Measurements from ENCODE around the gene PPARA.

Gene PPARA

DNA sequence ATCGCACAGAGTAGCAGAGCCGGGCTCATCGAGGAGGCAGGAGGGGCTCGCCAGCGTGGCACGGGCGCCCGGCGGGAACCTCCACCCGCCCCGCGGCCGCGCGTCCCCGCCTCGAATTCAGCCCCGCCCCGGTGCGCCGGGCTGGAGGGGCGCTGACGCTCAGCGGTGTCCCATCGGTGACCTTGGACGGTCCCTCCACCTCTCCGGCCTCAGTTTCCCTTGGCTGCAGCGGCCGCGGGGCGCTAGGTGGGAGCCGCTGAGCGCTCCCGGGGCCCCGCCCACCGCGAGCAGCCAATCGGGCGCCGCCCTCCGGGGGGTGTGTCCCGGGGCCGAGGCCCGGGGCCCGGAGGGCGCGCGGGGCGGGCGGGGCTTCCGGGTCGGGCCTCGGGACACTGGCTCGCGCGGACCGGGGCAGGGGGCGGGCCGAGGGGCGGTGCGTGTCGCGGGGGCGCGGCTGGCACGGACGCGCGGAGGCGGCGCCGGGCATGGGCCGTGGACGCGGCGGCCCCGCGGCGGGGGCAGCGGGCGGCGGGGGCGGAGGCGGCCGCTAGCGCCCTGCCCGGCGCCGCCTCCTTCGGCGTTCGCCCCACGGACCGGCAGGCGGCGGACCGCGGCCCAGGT is at the start of gene PPARA:
Gene PPARA, plus strand, starts transcription at position 493 of the 621 bp plus-strand sequence. CDS start 47,858 bp downstream, outside the sequence.
- peak; percentile 52 for DNase-seq

DNA sequence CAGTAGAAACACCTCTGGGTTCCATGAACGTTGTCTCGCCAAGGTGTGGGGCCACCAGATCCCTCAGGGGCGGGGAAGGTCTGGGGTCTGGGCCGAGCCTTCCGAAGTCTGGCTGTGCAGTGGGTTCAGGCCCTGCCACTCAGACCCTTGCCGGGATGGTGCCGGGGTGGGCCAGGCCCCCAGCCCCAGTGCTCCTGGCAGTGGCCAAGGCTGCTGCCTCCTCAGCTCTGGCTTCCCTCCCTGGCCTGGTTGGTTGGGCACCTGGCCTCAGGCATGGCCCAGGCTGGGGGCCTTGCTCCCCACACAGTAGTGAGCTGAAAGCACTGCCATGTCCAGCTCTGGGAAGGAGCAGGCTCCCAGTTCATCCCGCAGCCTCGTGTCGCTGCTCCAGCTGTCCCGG is 48.2 kb upstream of the PPARA start:
- no peak for DNase-seq

DNA sequence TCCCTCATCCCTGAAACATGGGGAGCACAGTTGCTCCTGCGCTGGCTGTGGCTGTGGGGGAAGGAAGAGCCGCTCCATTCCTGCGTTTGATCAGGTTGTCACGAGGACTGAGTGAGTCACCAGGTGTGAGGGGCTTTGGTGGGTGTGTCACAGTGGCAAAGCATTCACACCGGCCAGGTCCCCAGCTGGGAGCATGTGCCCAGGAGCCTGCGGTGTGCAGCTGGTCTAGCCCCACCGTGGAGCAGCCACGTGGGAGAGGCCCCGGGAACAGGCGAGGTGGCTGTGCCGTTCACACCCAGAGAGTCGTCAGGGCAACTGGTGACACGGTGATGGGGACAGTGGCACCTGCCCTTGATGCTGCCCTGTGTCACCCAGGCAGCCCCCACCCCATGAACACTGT is 47.6 kb upstream of the PPARA start:
- DNase-seq, result no peak

DNA sequence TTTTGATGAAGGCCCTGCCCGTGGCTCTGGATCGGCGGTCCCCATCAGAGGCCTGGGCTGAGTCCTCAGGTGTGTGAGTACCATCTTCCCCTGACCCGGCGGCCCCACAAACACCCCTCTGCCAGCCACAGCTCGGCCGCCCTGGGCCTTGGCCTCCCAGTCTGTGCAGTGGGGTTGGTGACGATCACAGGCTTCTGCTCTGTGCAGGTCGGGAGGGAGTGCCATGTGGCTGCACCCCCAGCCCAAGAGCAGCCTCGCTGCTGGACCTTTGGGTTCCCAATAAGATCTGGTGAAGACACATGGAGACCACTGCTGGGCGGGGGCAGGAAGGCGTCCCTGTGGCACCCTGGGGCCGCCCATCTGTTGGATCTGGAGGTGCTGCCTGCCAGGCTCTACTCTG is 47.1 kb upstream of the PPARA start:
- no peak for DNase-seq

DNA sequence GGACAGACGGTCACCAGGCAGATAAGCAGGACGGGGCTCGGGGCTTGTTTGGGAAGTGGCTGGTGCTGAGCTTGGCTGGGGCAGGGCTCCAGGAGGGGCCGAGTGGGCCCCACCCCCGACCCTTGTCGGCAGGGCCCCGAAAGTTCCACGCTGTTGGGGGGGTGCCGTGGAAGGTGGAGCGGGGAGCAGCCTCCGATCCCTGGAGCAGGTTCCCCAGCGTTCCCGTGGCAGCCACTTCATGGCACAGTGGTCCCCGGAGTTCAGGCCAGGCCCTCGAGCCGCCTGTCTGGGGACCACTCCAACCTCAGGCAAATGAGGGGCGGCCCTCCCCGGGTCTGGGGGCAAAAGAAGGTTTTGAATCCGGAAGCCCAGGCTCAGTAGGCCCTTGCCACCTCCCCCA is 46.7 kb upstream of the PPARA start:
- DNase-seq, result no peak

DNA sequence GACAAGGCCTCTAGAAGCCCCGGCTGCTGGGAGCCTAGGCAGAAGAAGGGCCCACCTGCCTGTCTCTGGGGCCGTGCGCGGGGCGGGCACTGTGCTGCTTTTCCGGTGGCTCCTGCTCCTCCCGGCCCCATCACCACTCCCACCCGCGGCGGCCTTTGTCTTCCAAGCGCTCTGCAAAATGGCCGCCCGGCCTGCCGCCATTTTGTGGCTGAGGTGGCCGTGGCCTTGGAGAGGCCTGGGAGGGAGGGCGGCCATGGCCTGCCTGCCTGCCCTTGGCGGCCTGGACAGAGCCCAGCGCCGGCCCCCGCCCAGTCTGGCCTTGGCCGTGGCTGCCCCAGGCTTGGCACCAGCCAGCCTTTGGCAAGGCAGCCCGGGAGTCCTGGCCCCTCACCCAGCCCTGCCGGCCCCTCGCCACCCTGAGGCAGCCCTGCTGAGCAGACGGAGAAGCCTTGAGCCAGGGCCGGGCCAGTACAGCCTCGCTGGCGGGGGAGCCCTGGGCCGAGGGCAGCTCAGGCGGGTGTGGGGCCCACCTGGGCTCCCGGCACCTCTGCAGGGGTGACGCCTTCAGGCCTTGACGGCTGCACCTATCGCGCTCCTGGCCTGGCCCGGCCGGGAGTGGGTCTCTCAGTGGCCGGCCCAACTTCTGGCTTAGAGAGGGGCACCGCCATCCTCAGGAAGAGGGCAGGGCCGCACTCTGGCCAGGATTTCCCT is 46.0 kb upstream of the PPARA start:
- DNase-seq, result no peak

DNA sequence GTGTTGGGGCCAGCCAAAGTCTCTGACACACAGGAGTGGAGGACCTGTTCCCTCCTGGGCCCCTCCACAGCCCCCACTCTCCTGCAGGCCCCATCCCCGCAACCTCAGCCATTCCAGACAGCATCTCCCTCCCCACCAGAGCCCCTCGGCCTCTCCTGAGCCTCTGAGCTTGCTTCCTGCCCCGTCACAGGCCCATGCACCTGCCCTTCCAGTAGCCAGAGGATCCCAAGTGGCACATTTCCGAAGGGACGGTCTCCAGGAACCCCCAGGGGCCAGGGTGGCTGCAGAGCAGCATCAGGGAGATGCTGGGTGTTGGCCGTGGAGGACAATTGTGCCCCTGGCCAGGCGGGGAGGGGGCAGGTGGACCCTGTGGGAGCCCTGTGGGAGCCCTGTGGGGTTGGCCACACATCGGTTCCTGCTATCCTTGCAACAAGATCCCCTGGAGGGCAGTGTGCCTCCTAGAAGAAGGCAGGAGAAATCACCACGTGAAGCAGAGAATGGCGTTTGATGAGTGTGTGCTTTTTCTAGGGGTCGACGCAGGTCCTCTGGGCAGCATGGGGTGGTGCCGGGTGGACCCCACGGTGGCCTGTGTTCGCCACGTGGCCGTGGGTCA is 45.3 kb upstream of the PPARA start:
- no peak for DNase-seq

DNA sequence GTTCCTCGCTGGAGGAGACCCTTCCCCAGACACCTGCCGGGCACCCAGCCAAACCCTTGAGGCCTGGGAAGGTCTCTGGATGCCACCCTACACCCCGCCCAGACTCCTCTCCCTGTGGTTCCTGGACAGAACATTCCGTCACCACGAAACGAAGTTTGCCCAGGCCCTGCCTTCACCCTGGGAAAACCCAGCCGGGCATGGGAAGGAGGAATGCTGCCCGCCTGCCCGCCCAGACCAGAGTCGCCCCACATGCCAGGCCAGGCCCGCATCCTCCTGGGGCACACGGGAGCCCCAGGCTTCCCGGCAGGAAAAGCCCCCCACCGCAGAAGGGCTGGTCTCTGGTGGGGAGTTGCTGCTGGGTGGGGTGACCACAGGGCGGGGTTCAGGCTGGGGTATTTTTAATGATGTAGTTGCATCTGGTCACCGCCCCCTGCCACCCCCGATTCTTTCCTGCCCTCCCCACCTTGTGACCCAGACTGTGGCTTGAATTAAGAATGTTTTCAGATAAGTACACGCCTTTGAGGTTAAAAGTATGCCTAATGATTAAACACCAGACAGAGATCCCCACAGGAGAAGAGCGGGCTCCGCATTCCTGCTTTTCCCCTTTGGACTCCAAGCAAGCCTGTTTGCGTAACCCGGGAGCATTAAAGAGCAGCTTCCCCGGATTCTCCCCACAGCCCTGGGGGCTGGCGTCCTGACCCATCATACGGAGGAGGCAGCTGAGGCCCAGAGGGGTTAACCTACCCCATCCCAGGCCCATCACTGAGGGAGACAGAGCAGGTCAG is 44.6 kb upstream of the PPARA start:
- no peak for DNase-seq

DNA sequence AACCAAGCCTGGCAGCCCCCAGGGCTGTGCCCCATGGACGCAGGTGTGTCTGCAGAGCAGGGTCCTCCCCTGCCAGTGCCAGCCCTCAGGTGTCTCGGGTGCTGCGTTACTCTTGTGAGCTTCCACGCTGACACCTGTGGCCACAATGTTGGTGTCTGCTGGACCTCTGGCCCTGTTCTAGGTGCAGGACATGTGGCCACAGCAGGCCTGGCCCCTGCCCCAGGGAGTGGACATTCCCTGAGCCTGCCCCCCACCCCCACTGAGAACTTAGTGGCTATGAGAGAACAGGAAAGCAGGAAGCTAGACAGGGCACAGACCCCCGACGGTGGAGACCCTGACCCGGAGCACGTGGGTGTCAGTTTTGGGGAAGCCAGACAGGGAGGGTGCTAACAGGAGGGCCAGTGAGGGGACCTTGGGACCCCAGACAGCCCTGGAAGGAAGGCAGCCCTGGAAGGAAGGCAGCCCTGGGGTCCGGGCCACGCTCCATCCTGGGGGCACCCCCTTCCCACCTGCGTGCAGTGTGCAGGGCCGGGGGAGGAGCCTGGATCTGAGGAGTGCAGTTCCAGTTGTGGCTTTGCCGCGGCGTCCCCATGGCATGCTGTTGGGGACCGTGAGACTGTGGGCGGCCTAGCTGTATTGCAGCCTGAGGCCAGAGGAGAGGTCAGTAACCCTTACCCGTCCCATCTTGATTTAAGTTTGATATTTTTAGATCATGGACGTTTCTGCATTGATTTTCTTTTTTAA is 43.9 kb upstream of the PPARA start:
- no peak for DNase-seq

DNA sequence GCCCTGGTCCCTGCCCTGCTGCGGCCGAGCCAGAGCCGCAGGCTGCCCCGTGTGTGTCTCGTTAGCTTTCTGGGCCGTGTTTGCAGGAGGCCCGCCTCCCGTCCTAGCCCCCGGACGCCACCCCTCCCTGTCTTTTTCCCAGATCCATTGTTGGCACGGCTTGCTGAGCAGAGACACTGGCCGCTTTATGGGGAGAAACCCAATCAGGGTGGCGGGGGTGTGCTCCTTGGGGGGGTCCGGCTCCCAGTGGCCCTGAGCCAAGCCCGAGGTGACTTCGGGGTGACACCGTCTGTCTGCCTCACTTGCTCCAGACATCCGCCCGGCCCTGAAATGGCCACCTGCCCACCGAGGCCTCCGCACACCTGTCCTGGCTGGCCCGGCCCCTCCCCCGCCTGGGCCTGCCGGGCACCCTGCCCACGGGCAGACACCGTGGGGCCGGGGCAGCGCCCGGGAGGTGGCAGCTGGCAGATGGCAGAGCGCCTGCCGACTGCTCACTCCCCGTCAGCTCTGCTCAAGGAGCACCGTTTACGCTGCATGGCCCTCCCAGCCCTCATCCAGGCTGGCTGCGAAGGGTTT is 43.1 kb upstream of the PPARA start:
- DNase-seq, result no peak

DNA sequence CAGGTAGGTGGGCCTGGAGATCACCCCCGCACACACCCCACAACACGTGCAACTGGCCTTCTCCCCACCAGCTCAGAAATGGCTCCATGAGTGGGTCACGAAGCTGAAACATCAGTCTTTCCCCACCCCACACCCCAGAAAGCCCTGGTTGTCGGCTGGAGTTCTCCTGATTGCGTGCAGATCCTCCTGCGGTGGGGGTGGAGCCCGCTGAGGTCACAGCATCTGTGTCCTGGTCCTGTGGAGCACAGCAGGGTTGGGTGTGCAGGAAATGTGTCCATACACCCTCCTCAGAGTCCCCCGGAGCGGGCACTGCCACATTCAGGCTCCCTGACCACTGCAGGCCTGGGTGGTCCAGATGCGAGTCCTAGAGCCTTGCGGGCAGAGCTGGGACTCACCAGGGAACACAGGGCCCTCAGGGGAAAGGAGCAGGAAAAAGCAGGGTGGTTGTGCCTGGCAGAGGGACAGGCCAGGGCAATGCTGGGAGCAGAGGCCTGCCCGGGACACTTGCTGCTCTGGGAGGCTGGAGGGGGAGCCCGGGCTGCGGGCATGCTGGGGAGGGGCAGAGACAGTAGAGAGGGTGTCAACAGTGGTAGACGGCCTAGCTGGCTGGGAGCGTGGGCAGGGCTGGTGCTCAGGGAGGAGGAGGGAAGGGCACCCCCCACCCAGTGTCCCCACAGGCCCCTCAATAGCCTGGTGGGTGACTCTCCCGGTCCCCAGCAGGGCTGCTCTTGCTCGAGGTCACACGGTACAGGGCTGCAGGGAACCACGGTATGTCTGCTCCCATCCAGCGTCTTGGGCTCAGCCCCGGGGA is 42.4 kb upstream of the PPARA start:
- DNase-seq, result no peak

DNA sequence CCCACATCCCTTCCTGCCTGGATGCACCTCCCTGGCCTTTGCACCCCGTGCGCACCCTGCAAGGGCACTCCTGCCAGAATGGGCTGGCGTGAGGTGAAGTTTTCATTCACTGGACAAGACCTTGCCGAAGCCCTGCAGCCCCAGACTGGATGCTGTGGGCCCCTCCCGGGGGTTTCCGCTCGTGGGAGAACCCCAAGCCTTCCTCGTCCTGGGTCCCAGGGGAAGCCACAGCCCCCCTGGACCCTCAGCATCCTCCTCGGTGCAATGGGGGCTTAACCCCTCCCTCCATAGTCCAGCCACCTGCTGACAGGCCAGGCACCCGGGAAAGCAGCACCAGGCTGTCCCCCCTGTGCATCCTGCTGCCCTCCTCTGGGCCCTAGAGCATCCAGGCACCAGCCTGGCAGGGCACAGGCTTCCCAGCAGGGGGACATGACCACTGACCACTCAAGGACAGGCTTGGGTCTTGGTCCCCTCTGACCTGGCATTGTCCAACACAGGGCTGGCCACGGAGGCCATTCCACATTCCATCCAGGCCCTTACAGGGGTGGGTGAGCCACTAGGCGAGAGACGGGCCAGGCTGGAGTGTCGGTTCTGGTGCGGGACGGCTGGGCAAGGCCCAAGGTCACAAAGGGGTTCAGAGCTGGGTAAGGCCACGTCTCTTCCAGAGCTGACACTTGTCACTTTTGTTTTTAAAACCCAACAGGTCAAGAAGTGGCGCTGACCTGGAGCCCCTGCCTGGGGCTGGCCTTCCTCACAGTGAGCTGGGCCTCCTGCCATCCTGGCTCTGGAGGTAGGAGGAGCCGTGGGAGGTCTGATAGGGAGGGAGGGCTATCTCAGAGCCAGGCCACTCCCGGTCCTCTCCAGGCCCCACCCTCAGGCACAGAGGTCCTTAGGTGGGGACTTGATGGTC is 41.5 kb upstream of the PPARA start:
- DNase-seq, result no peak

DNA sequence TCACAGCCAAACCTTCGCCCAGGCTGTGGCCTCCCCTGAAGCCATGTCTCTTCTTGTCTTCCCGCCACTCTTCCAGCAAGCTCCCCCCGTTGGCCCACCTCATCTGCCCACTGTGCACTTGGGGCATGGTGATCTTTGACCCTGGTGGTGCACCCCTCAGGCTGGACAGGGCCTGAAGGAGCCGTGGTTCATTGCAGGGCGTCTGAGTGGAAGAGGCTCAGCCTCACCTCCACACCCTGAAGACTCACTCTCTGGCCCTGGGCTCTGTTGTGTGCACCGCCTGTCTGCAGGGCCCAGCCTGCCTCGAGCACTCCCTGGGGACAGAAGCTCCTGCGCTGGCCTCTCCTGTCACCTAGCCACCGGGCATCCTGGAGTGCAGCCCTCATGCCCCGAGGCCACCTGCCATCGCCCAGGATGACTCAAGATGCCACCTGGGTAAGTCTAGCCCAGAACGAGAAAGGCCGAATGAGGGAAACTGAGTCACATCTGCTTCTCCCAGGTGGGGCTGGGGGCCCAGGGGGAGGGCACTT is 40.8 kb upstream of the PPARA start:
- DNase-seq, result no peak

DNA sequence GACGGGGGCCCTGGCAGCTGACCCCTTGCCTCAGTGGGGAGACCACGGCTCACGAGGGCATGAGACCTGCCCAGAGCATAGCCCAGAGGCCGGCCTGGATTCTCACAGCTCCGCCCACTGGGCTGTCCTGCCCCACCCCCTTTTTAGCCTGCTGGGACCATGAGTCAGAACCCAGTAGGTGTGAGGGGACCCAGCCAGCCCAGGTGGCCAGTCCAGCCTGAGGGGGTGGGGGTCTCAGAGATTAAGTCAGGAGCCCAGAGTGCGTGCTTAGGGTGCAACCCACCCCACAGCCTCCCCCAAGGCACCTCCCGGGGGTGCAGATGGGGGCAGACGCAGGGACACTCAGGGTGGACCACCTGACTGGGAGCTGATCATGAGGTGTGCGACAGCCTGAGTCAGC is 40.1 kb upstream of the PPARA start:
- no peak for DNase-seq

DNA sequence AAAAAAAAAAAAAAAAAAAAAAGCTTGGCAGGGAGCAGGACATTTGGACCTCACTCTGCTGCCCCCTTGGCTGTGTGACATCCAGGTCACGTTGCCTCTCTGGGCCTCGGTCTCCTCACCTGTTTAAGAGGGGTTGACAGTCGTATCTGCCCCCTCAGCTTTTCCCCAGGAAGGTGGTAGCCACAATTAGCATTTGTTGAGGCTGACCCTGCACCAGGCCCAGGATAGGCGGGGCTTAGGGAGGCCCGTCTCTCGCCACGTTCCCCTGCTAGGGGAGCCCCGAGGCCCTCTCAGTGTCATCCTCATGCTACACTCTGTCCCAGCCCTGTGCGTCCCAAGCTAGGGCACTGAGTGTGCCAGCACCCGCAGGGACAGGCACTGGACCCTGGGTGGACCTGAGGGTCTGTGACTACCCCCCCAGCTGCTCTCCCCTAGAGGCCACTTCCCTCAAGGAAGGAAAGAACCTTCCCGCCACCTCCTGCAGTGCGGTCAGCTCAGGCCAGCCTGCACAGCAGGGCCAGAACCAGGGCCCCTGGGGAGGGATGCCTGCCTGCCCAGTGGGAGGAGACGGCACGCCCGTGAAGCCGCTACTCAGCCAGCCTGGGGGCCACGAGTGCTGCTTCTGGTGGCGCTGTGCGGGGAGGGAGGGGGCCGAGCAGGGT is 38.5 kb upstream of the PPARA start:
- DNase-seq, result no peak

DNA sequence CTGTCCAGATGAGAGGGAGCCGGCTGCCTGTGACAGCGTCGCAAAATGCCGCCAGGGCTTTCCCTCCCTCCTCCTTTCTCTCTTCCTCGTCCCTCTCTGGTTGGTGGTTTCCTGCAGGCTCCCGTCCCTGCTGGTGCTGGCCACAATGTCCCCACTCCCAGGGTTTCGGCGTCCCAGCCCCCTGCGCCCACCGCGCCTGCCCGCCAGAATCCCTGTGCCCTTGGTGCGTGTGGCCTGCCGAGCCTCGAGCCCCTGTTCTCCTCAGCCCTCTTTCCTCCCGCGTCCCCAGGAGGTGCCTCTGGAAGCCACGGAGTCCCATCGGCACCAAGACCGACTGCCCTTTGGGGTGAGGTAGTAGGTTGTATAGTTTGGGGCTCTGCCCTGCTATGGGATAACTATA is 37.9 kb upstream of the PPARA start:
- DNase-seq, result no peak

DNA sequence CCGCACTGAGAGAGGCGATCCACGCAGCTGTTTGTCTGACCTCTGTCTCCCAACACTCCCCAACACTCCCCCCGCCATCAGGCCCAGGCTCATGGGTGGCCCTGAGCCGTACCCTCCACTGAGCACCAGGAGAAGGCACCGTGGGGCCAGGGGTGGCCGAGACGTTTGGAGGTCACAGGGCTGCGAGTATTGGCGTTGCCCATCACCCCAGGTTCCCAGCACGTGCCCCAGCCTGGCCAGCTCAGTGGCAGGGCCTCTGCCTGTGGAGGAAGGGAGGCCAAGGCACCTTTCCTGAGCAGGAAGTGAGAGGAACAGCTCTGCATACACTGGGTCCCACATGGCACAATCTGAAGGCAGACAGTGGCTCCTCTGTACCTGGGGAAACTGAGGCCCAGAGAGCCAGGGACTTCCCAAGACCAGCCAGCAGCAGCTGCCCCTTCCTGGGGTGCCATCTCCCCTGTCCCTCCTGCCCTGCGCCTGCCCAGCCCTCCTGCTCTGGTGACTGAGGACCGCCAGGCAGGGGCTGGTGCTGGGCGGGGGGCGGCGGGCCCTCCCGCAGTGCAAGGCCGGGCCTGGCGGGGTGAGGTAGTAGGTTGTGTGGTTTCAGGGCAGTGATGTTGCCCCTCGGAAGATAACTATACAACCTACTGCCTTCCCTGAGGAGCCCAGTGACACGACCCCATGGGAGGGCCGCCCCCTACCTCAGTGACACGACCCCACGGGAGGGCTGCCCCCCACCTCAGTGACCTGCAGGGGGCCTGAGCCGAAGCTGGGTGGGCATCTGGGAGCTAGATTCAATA is 37.0 kb upstream of the PPARA start:
- DNase-seq, result no peak

DNA sequence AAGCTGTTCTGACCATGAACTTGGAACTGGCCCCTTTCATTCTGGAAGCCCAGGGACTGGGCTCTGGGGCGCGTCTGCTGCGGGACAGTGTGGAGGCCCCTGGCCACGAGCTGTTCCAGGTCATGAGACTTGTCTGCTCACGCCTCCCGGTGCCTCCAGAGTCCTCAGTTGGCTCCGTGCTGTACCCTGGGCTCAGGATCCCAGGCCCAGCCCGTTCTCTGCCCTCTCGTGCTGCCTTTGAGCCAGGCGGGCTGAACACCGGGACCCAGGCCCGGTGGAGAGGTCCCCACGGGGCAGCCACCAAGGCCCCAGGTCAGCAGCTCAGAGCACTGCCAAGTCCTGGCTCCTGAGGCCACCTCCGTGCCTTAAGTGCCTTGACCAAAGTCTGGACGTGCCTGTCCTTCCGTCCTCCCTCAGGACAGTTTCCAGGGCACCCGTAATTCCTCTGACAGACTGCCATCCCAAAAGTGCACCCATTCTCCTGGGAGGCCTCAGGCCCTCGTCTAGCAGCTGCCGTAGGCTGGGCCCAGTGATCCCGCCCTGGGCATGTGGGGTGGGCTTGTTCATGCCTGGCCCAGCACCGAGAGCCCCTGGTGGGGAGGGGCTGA is 36.3 kb upstream of the PPARA start:
- DNase-seq, result no peak

Measured in MV-4-11 (cell line).